ENCODE results near the gene SH2D5. TPM values are rescaled to one million over a fixed set of nuclear protein-coding genes. Genes with fewer than 3 reads are reported as not detected.

SH2D5 gene
- total RNA-seq, 1 experiment from 2014 or later: 8.7 TPM

- H3K9me3 ChIP-seq (ENCODE audit: control insufficient read depth, low read depth, low read length): no peaks in the 10 kb centered on the region
- no peak overlapping the region for H2BK5ac ChIP-seq (ENCODE audit: insufficient read length, low read length)
- no peaks in the 10 kb centered on the region for H3K9me3 Mint-ChIP-seq
- H2AFZ ChIP-seq (ENCODE audit: low read length): no peak overlapping the region
- WGBS (ENCODE audit: extremely low coverage, insufficient read length, low lambda C conversion rate): no CpG with 5 or more reads among the region's 9 CpGs
- no peak overlapping the region for H4K5ac ChIP-seq (ENCODE audit: insufficient read length, low read depth, low read length)
- no peaks in the 10 kb centered on the region for H3K79me1 ChIP-seq (ENCODE audit: insufficient read depth, low read depth, low read length, poor library complexity, severe bottlenecking)
- H4K91ac ChIP-seq (ENCODE audit: insufficient read length, low read depth, low read length): no peak overlapping the region
- no peaks in the 10 kb centered on the region for H3K79me2 ChIP-seq (ENCODE audit: insufficient read depth, low read length)
- H3K18ac ChIP-seq (ENCODE audit: insufficient read length, low read depth, low read length): no peak overlapping the region
- peaks cover 9 to 17% of the 10 kb centered on the region in 2 experiments; a peak in 3 of 4 replicates for H3K4me1 Mint-ChIP-seq
- H2BK20ac ChIP-seq (ENCODE audit: low read depth, low read length, poor library complexity, severe bottlenecking): no peak overlapping the region
- H2AK5ac ChIP-seq (ENCODE audit: insufficient read length, low read length): no peak overlapping the region
- no peaks in the 10 kb centered on the region for H3K4me1 ChIP-seq (ENCODE audit: insufficient read depth, low read length)
- H3K23me2 ChIP-seq (ENCODE audit: insufficient read length, low read depth, low read length, poor library complexity, severe bottlenecking): peaks cover 10% of the 10 kb centered on the region
- H3K27ac Mint-ChIP-seq: peak overlapping the region in 2 of 3 experiments; percentile 49 to 61; a peak in 3 of 7 replicates
- no peak for TF ChIP-seq CTCF (conservative IDR thresholded peaks at IDR 0.05)
- peaks cover 14% of the 10 kb centered on the region for H3K27me3 Mint-ChIP-seq (ENCODE audit: low read depth)
- peaks cover 0 to 11% (median 5%) of the 10 kb centered on the region in 3 experiments; a peak in 4 of 7 replicates for H3K36me3 Mint-ChIP-seq (ENCODE audit: insufficient read depth in 1 of 3, low read depth in 3 of 3)
- peak overlapping the region in 1 of 2 experiments; percentile 34; a peak in 1 of 5 replicates for H3K4me3 Mint-ChIP-seq
- no peak overlapping the region for H3T11ph ChIP-seq (ENCODE audit: low read length)
- H3K27me3 ChIP-seq (ENCODE audit: insufficient read depth, low read length): no peaks in the 10 kb centered on the region
- no peak overlapping the region for H2BK15ac ChIP-seq (ENCODE audit: low read depth, low read length)
- H3K56ac ChIP-seq (ENCODE audit: insufficient read length, low read depth, low read length): no peak overlapping the region
- H4K8ac ChIP-seq (replicated peaks; ENCODE audit: insufficient read length, low read depth, low read length): no peak overlapping the region
- no peak overlapping the region for H3K23ac ChIP-seq (ENCODE audit: insufficient read length, low read depth, low read length)
- no peak for DNase-seq
- H3K4me2 ChIP-seq (ENCODE audit: insufficient read depth, insufficient read length, low read length): no peak overlapping the region
- H3K4ac ChIP-seq (ENCODE audit: low read depth, low read length): no peak overlapping the region
- no peak overlapping the region for H2BK120ac ChIP-seq (ENCODE audit: low read depth, low read length, poor library complexity, severe bottlenecking)
- H2BK12ac ChIP-seq (ENCODE audit: insufficient read length, low read depth, low read length): no peak overlapping the region
- H3K14ac ChIP-seq (ENCODE audit: insufficient read depth, low read length): no peak overlapping the region; the same call in 1 of the 2 replicates
- H3K9ac ChIP-seq (ENCODE audit: extremely low read depth, insufficient read length, low read length): no peak overlapping the region
- no peaks in the 10 kb centered on the region for H4K20me1 ChIP-seq (ENCODE audit: control insufficient read depth, insufficient read depth, insufficient read length)
- H3K27ac ChIP-seq (ENCODE audit: insufficient read length, low read depth, low read length): no peak overlapping the region
These were observed 32.9 kb downstream of the SH2D5 start for GRCh38 chr1:20699558-20699957.

All from H9 (cell line).